Stimulated activated CD4-positive, alpha-beta T cell treated with anti-CD3 and anti-CD28 coated beads, Interleukin-15, amount 100 ng/mL, for 1 hour (primary cell): ENCODE results near the gene CDA.

Experiments used
- DNase-seq, 2 donors: peaks; one replicate each; pipeline ENCODE4 v3.0.0-alpha.2; 2020; ENCODE audit warnings: low read depth in 1 of 2, low spot score in 1 of 2

Gene CDA

GRCh38 chr1:20648438-20648837 lies 59.5 kb downstream of the CDA start:
- no peak for DNase-seq

- DNase-seq = no peak
Measured at GRCh38 chr1:20648946-20649345, 60.0 kb downstream of the CDA start.

GRCh38 chr1:20652300-20652699 lies 63.4 kb downstream of the CDA start:
- DNase-seq = no peak

GRCh38 chr1:20654104-20654690 lies 65.3 kb downstream of the CDA start:
- DNase-seq = no peak

GRCh38 chr1:20657024-20657423 lies 68.1 kb downstream of the CDA start:
- DNase-seq = no peak

GRCh38 chr1:20658166-20658915 lies 69.4 kb downstream of the CDA start:
- no peak for DNase-seq

GRCh38 chr1:20660363-20660762 lies 71.5 kb downstream of the CDA start:
- no peak for DNase-seq

GRCh38 chr1:20660847-20661206 lies 71.9 kb downstream of the CDA start:
- no peak for DNase-seq

- DNase-seq = peak; percentile 86 to 88
Measured at GRCh38 chr1:20661207-20662109, 72.6 kb downstream of the CDA start, which contains the start of gene DDOST. TSS of gene DDOST (minus strand) at chr1:20661369. CDS start at chr1:20661350, 19 bp downstream.

- DNase-seq = no peak
Measured at GRCh38 chr1:20662110-20662475, 73.2 kb downstream of the CDA start.

- no peak for DNase-seq
Measured at GRCh38 chr1:20663365-20663764, 74.5 kb downstream of the CDA start.

GRCh38 chr1:20663969-20664715 lies 75.2 kb downstream of the CDA start:
- DNase-seq = no peak

- DNase-seq = no peak
Measured at GRCh38 chr1:20665726-20666125, 76.8 kb downstream of the CDA start.

- no peak for DNase-seq
Measured at GRCh38 chr1:20666146-20666545, 77.2 kb downstream of the CDA start.

GRCh38 chr1:20666804-20667203 lies 77.9 kb downstream of the CDA start:
- DNase-seq = no peak
